HepG2 (cell line): ENCODE results near the gene PIKFYVE. TPM values are rescaled to one million over a fixed set of nuclear protein-coding genes. Genes with fewer than 3 reads are reported as not detected.

ENCODE experiments used
- BCL6 ChIP-seq: IDR thresholded peaks from 2 replicates; pipeline ENCODE4 v1.6.1; 2016; ENCODE audit warnings: missing genetic modification reagents, missing compliant biosample characterization
- EP300 ChIP-seq, 3 experiments: sonication (generic) in 1 of 3; formaldehyde crosslinking in 1 of 3; IDR thresholded peaks; 2 replicates each; pipeline versions ENCODE4 v1.5.1 to v1.6.1; 2011 to 2020; ENCODE audit warnings: low read depth in 2 of 3, low read length in 2 of 3, borderline replicate concordance in 1 of 3, improper control_type of control experiment in 1 of 3, mild to moderate bottlenecking in 1 of 3, missing genetic modification reagents in 1 of 3, moderate library complexity in 1 of 3
- MAFF ChIP-seq: IDR thresholded peaks from 2 replicates; pipeline ENCODE4 v1.6.1; 2011; ENCODE audit warnings: low read depth, low read length, improper control_type of control experiment
- MTA3 ChIP-seq: sonication (generic); formaldehyde crosslinking; IDR thresholded peaks from 2 replicates; pipeline ENCODE4 v1.4.0; 2020; ENCODE audit warnings: missing genetic modification reagents
- NFE2 ChIP-seq: sonication (generic); formaldehyde crosslinking; IDR thresholded peaks from 2 replicates; pipeline ENCODE4 v1.4.0; 2020; ENCODE audit warnings: missing genetic modification reagents
- NFE2L2 ChIP-seq: fragments of 150-350 bp; IDR thresholded peaks from 2 replicates; pipeline ENCODE4 v1.6.1; 2014; ENCODE audit warnings: low read length
- PAX8 ChIP-seq: sonication (generic); formaldehyde crosslinking; IDR thresholded peaks from 2 replicates; pipeline ENCODE4 v1.8.0; 2022; ENCODE audit warnings: mild to moderate bottlenecking, missing genetic modification reagents, borderline replicate concordance
- POLR2AphosphoS2 ChIP-seq: IDR thresholded peaks from 2 replicates; pipeline ENCODE4 v1.6.1; 2011; ENCODE audit warnings: low read depth, low read length, improper control_type of control experiment
- PTBP1 ChIP-seq: fragments of 200-400 bp; formaldehyde crosslinking; IDR thresholded peaks from 2 replicates; pipeline ENCODE4 v1.6.1; 2018; ENCODE audit warnings: low read length, low read depth; ENCODE audit not compliant: poor library complexity, severe bottlenecking
- SMAD9 ChIP-seq: sonication (generic); formaldehyde crosslinking; IDR thresholded peaks from 2 replicates; pipeline ENCODE4 v1.5.1; 2020; ENCODE audit warnings: mild to moderate bottlenecking, missing genetic modification reagents
- SNAI1 ChIP-seq: sonication (generic); formaldehyde crosslinking; IDR thresholded peaks from 2 replicates; pipeline ENCODE4 v1.5.0; 2020; ENCODE audit warnings: mild to moderate bottlenecking, missing genetic modification reagents, borderline replicate concordance
- SOX6 ChIP-seq, 2 experiments: fragments of 450-650 bp in 1 of 2; sonication (generic) in 1 of 2; formaldehyde crosslinking in 1 of 2; IDR thresholded peaks; 2 replicates each; pipeline versions ENCODE4 v1.4.0 to v1.6.1; 2017 to 2020; ENCODE audit warnings: antibody characterized with exemption in 1 of 2, mild to moderate bottlenecking in 1 of 2, missing genetic modification reagents in 1 of 2
- TOPORS ChIP-seq: sonication (generic); formaldehyde crosslinking; IDR thresholded peaks from 2 replicates; pipeline ENCODE4 v1.8.0; 2023; ENCODE audit warnings: mild to moderate bottlenecking, missing genetic modification reagents
- ZBTB7B ChIP-seq: sonication (generic); formaldehyde crosslinking; IDR thresholded peaks from 2 replicates; pipeline ENCODE4 v1.4.0; 2020; ENCODE audit warnings: missing genetic modification reagents
- ZC3H4 ChIP-seq: sonication (generic); formaldehyde crosslinking; IDR thresholded peaks from 2 replicates; pipeline ENCODE4 v1.4.0; 2020; ENCODE audit warnings: missing genetic modification reagents, borderline replicate concordance
- ZFP37 ChIP-seq: sonication (generic); formaldehyde crosslinking; IDR thresholded peaks from 2 replicates; pipeline ENCODE4 v1.4.0; 2020; ENCODE audit warnings: missing genetic modification reagents, borderline replicate concordance
- ZFX ChIP-seq: sonication (generic); formaldehyde crosslinking; IDR thresholded peaks from 2 replicates; pipeline ENCODE4 v1.4.0; 2020; ENCODE audit warnings: mild to moderate bottlenecking, low read depth, missing genetic modification reagents, moderate library complexity
- ZFYVE20 ChIP-seq: sonication (generic); formaldehyde crosslinking; IDR thresholded peaks from 2 replicates; pipeline ENCODE4 v1.8.0; 2023; ENCODE audit warnings: low read depth, mild to moderate bottlenecking, moderate library complexity, missing genetic modification reagents, borderline replicate concordance
- ZNF136 ChIP-seq: sonication (generic); formaldehyde crosslinking; IDR thresholded peaks from 2 replicates; pipeline ENCODE4 v1.8.1; 2022; ENCODE audit warnings: low read depth, mild to moderate bottlenecking, moderate library complexity, missing genetic modification reagents
- ZNF20 ChIP-seq: sonication (generic); formaldehyde crosslinking; IDR thresholded peaks from 2 replicates; pipeline ENCODE4 v1.4.0; 2020; ENCODE audit warnings: mild to moderate bottlenecking, moderate library complexity, missing genetic modification reagents
- ZNF431 ChIP-seq: sonication (generic); formaldehyde crosslinking; IDR thresholded peaks from 2 replicates; pipeline ENCODE4 v1.9.0; 2022; ENCODE audit warnings: missing genetic modification reagents, low read depth, mild to moderate bottlenecking, borderline replicate concordance
- ZNF501 ChIP-seq: sonication (generic); formaldehyde crosslinking; IDR thresholded peaks from 2 replicates; pipeline ENCODE4 v1.5.1; 2020; ENCODE audit warnings: mild to moderate bottlenecking, moderate library complexity, missing genetic modification reagents
- ZNF557 ChIP-seq: sonication (generic); formaldehyde crosslinking; IDR thresholded peaks from 2 replicates; pipeline ENCODE4 v1.4.0; 2020; ENCODE audit warnings: missing genetic modification reagents
- ZNF598 ChIP-seq: sonication (generic); formaldehyde crosslinking; IDR thresholded peaks from 2 replicates; pipeline ENCODE4 v1.5.1; 2020; ENCODE audit warnings: mild to moderate bottlenecking, missing genetic modification reagents, borderline replicate concordance
- ZNF674 ChIP-seq: sonication (generic); formaldehyde crosslinking; IDR thresholded peaks from 2 replicates; pipeline ENCODE4 v1.5.0; 2020; ENCODE audit warnings: low read depth, mild to moderate bottlenecking, missing genetic modification reagents
- ZNF777 ChIP-seq: sonication (generic); formaldehyde crosslinking; IDR thresholded peaks from 2 replicates; pipeline ENCODE4 v1.4.0; 2020; ENCODE audit warnings: missing genetic modification reagents
- polyA plus RNA-seq, 8 experiments: library from polyadenylated mRNA; depleted of rRNA in 3 of 8; stranded (reverse) in 7 of 8; unstranded in 1 of 8; fragments of >200 nt; fragmentation: Illumina TruSeq in 4 of 8; extraction: Trizol in 4 of 8; gene quantifications; 2 replicates each; pipeline versions ENCODE4 v1.2.1 to v1.2.3, GENCODE V29; 2011 to 2016; ENCODE audit warnings: low read depth in 4 of 8, missing spikeins in 1 of 8, mixed read lengths in 1 of 8; ENCODE audit not compliant: insufficient read depth in 1 of 8
- total RNA-seq, 5 experiments: library from RNA; depleted of rRNA; stranded (reverse); fragments of >200 nt; fragmentation: Illumina TruSeq; extraction: Trizol; gene quantifications; 2 replicates each; pipeline ENCODE4 v1.2.3, GENCODE V29; 2016; ENCODE audit warnings: low read depth in 1 of 5
- TF ChIP-seq, protein P1 (sequence below): sonication (generic); formaldehyde crosslinking; conservative IDR thresholded peaks from 2 replicates; pipeline ENCODE4 v1.8.1; 2023; ENCODE audit warnings: missing genetic modification reagents
- TF ChIP-seq, protein P2 (sequence below): sonication (generic); formaldehyde crosslinking; IDR thresholded peaks from 2 replicates; pipeline ENCODE4 v1.8.1; 2023; ENCODE audit warnings: mild to moderate bottlenecking, missing genetic modification reagents, borderline replicate concordance

The PIKFYVE gene
- total and polyA plus RNA-seq, 2 of the 13 experiments (the other 11 are each of a cell fraction or from before 2014, with no cell fraction given), result 20.2 to 21.7 TPM

DNA sequence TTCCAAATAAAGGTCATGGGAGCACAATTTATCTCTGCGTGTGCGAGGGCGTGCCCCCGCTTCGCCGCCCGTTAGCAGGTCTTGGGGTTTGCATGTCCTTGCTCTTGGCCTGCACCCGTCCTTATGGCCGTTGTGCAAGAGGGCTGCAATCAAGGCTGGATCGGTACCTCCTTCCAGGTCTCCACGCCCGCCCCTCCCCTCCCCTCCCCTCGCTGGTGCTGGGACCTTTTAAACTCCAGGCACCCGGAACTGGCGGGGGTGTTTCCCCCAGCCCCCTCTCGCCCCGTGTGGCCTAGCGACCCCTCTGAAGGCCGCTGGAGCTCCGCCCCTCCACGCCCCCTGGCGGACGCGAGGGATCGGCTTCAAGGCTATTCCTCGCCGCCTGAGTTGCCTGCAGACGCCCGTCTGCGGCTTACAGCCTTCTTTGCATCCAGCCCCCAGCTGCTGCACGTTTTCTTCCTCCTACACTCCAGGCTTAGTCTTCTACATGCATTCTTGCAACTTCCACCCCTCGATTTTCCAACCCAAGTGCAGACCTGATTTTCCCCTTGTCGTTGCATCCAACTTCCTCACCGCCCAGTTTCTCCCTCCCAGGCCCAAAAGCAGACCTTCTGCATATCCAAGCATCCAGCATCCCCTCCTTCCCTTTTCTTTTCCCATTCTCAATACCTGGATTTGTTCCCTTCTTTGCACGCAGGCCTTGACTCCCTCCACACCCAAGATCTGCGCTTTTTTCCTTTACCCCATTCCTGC is 11.8 kb upstream of the PIKFYVE start (continued):
- TF ChIP-seq EP300 (IDR thresholded peaks at IDR 0.05; ENCODE audit: low read depth in 2 of 2, low read length in 2 of 2), result peak; percentile 47 to 76; a peak in 2 of 4 replicates
- TF ChIP-seq EP300 (CRISPR knock-in tag; IDR thresholded peaks at IDR 0.05; ENCODE audit: borderline replicate concordance), result peak; percentile 70; the same call in 1 of the 2 replicates
- peak; percentile 92 for TF ChIP-seq BCL6
- TF ChIP-seq MTA3 (CRISPR knock-in tag), result no peak
- TF ChIP-seq PTBP1, result peak; percentile 79
- 0 out of 2 replicates have a peak, but pooled peaks have one; percentile 19 for TF ChIP-seq ZNF136
- no peak for TF ChIP-seq POLR2AphosphoS2
- TF ChIP-seq ZFX (CRISPR knock-in tag), result peak; percentile 93
- TF ChIP-seq, protein P1, sequence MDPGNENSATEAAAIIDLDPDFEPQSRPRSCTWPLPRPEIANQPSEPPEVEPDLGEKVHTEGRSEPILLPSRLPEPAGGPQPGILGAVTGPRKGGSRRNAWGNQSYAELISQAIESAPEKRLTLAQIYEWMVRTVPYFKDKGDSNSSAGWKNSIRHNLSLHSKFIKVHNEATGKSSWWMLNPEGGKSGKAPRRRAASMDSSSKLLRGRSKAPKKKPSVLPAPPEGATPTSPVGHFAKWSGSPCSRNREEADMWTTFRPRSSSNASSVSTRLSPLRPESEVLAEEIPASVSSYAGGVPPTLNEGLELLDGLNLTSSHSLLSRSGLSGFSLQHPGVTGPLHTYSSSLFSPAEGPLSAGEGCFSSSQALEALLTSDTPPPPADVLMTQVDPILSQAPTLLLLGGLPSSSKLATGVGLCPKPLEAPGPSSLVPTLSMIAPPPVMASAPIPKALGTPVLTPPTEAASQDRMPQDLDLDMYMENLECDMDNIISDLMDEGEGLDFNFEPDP (CRISPR knock-in tag), result no peak
- TF ChIP-seq NFE2 (CRISPR knock-in tag), result no peak
- no peak for TF ChIP-seq NFE2L2
- TF ChIP-seq ZFP37, result peak; percentile 86
- TF ChIP-seq MAFF, result 0 out of 2 replicates have a peak, but pooled peaks have one; percentile 13
- 0 out of 2 replicates have a peak, but pooled peaks have one; percentile 14 for TF ChIP-seq PAX8 (CRISPR knock-in tag)
- TF ChIP-seq SMAD9, result no peak
- TF ChIP-seq SOX6 (IDR thresholded peaks at IDR 0.05), result no peak
- TF ChIP-seq SOX6 (CRISPR knock-in tag; IDR thresholded peaks at IDR 0.05), result peak; percentile 97
- peak; percentile 35; the same call in 1 of the 2 replicates for TF ChIP-seq ZNF777 (CRISPR knock-in tag)
- TF ChIP-seq ZNF557 (CRISPR knock-in tag), result peak; percentile 92; the same call in 1 of the 2 replicates
- TF ChIP-seq, protein P2, sequence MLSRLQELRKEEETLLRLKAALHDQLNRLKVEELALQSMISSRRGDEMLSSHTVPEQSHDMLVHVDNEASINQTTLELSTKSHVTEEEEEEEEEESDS (CRISPR knock-in tag), result peak; percentile 65; the same call in 1 of the 2 replicates
- TF ChIP-seq SNAI1 (CRISPR knock-in tag), result peak; percentile 25; the same call in 1 of the 2 replicates
- TF ChIP-seq ZNF501 (CRISPR knock-in tag), result peak; percentile 91
- TF ChIP-seq ZNF20 (CRISPR knock-in tag), result no peak
- TF ChIP-seq ZBTB7B (CRISPR knock-in tag), result peak; percentile 95
- no peak; the same call in 1 of the 2 replicates for TF ChIP-seq ZNF598
- peak; percentile 18; the same call in 1 of the 2 replicates for TF ChIP-seq TOPORS (CRISPR knock-in tag)
- TF ChIP-seq ZC3H4 (CRISPR knock-in tag), result peak; percentile 26
- TF ChIP-seq ZNF674, result no peak
- no peak; the same call in 1 of the 2 replicates for TF ChIP-seq ZNF431 (CRISPR knock-in tag)
- no peak for TF ChIP-seq ZFYVE20 (CRISPR knock-in tag)
